SK-N-SH (cell line): ENCODE results near the gene RETSAT. TPM values are rescaled to one million over a fixed set of nuclear protein-coding genes. Genes with fewer than 3 reads are reported as not detected.

Source experiments
- CTCF ChIA-PET: fragments of 300-600, 350-600 bp; formaldehyde crosslinking; extraction: SDS; loops from one replicate; lab custom pipeline; 2021; lab: Yijun Ruan, JAX
- POLR2A ChIA-PET: fragments of 350-600 bp; sonication (Branson Sonifier 250); formaldehyde crosslinking; extraction: SDS; loops from one replicate; lab custom pipeline; 2020; ENCODE audit warnings: antibody characterized with exemption, inconsistent platforms; lab: Yijun Ruan, JAX
- DNase-seq: peaks from one replicate; pipeline ENCODE4 v3.0.0; 2012
- H2AFZ ChIP-seq: fragments of 200-600 bp; sonication (generic); 2 replicates; pipeline ENCODE4 v1.8.1; 2016; ENCODE audit warnings: antibody characterized with exemption, mild to moderate bottlenecking, low read depth
- H3F3A ChIP-seq: fragments of 200-600 bp; sonication (generic); replicated peaks from 2 replicates; pipeline ENCODE3; 2016; ENCODE audit warnings: antibody characterized with exemption, mild to moderate bottlenecking; ENCODE audit not compliant: insufficient read depth
- H3K27ac ChIP-seq, 2 experiments: fragments of 200-500 bp in 1 of 2; fragments of 200-600 bp in 1 of 2; sonication (Bioruptor generic) in 1 of 2; sonication (generic), shearing (Covaris generic) in 1 of 2; 2 replicates each; pipeline versions ENCODE4 v1.5.1 to v1.6.1; 2014 to 2016; ENCODE audit warnings: low read depth in 2 of 2, inconsistent platforms in 1 of 2, low read length in 1 of 2, mild to moderate bottlenecking in 1 of 2, mixed read lengths in 1 of 2
- H3K27me3 ChIP-seq: fragments of 200-600 bp; sonication (generic), shearing (Covaris generic); 2 replicates; pipeline ENCODE4 v1.6.1; 2016; ENCODE audit warnings: mixed run types; ENCODE audit not compliant: insufficient read depth
- H3K36me3 ChIP-seq, 2 experiments: fragments of 200-500 bp in 1 of 2; fragments of 200-600 bp in 1 of 2; sonication (Bioruptor generic) in 1 of 2; sonication (generic) in 1 of 2; replicated peaks in 1 of 2; 2 replicates each; pipeline versions ENCODE3 to v1.5.1; 2014 to 2016; ENCODE audit warnings: low read length in 1 of 2, mild to moderate bottlenecking in 1 of 2; ENCODE audit not compliant: insufficient read depth in 2 of 2, control insufficient read depth in 1 of 2
- H3K4me1 ChIP-seq, 2 experiments: fragments of 200-500 bp in 1 of 2; fragments of 200-600 bp in 1 of 2; sonication (Bioruptor generic) in 1 of 2; sonication (generic), shearing (Covaris generic) in 1 of 2; 2 replicates each; pipeline versions ENCODE4 v1.5.1 to v1.6.1; 2014 to 2016; ENCODE audit warnings: low read depth in 1 of 2, low read length in 1 of 2, mixed run types in 1 of 2; ENCODE audit not compliant: insufficient read depth in 2 of 2, control insufficient read depth in 1 of 2
- H3K4me2 ChIP-seq: fragments of 200-600 bp; sonication (generic), shearing (Covaris generic); 2 replicates; pipeline ENCODE4 v1.6.1; 2017; ENCODE audit warnings: mixed run types
- H3K4me3 ChIP-seq, 2 experiments: fragments of 200-500 bp in 1 of 2; fragments of 200-600 bp in 1 of 2; sonication (Bioruptor generic) in 1 of 2; sonication (generic), shearing (Covaris generic) in 1 of 2; 2 replicates each; pipeline versions ENCODE4 v1.5.1 to v1.8.1; 2014 to 2016; ENCODE audit warnings: low read depth in 2 of 2, inconsistent platforms in 1 of 2, low read length in 1 of 2, mild to moderate bottlenecking in 1 of 2, mixed read lengths in 1 of 2, moderate library complexity in 1 of 2
- H3K79me2 ChIP-seq: fragments of 200-600 bp; sonication (generic); 2 replicates; pipeline ENCODE4 v1.8.1; 2017; ENCODE audit warnings: mild to moderate bottlenecking; ENCODE audit not compliant: insufficient read depth
- H3K9ac ChIP-seq: fragments of 200-600 bp; sonication (generic); 2 replicates; pipeline ENCODE4 v1.6.1; 2017; ENCODE audit warnings: mixed run types
- H3K9me2 ChIP-seq: fragments of 200-600 bp; sonication (generic); 2 replicates; pipeline ENCODE4 v1.6.1; 2017; ENCODE audit warnings: mixed run types
- H3K9me3 ChIP-seq: fragments of 200-600 bp; sonication (generic); 2 replicates; pipeline ENCODE4 v1.6.1; 2017; ENCODE audit warnings: mixed run types, mild to moderate bottlenecking, moderate library complexity
- H4K20me1 ChIP-seq: fragments of 200-600 bp; sonication (generic); 2 replicates; pipeline ENCODE4 v1.6.1; 2017; ENCODE audit warnings: mild to moderate bottlenecking, mixed run types; ENCODE audit not compliant: insufficient read depth
- CHD2 ChIP-seq: fragments of 150-350 bp; IDR thresholded peaks from 2 replicates; pipeline ENCODE4 v1.6.1; 2018; ENCODE audit warnings: low read length; ENCODE audit not compliant: partially characterized antibody
- EP300 ChIP-seq, 2 experiments: IDR thresholded peaks; 2 replicates each; pipeline versions ENCODE4 v1.4.0 to v1.6.1; 2012; ENCODE audit warnings: borderline replicate concordance in 1 of 2, low read depth in 1 of 2, low read length in 1 of 2
- GABPA ChIP-seq: IDR thresholded peaks from 2 replicates; pipeline ENCODE4 v1.4.0; 2012; ENCODE audit warnings: low read depth, mild to moderate bottlenecking
- MXI1 ChIP-seq: IDR thresholded peaks from 2 replicates; pipeline ENCODE4 v1.6.1; 2012; ENCODE audit warnings: mild to moderate bottlenecking, low read depth, low read length, improper control_type of control experiment
- NRF1 ChIP-seq: IDR thresholded peaks from 2 replicates; pipeline ENCODE4 v1.6.1; 2012; ENCODE audit warnings: low read depth, mild to moderate bottlenecking, low read length
- POLR2AphosphoS5 ChIP-seq: IDR thresholded peaks from 2 replicates; pipeline ENCODE4 v1.6.1; 2012; ENCODE audit warnings: low read depth, low read length
- RFX5 ChIP-seq: IDR thresholded peaks from 2 replicates; pipeline ENCODE4 v1.6.1; 2012; ENCODE audit warnings: mild to moderate bottlenecking, improper control_type of control experiment, low read length
- SIN3A ChIP-seq: IDR thresholded peaks from 2 replicates; pipeline ENCODE4 v1.6.1; 2012; ENCODE audit warnings: low read depth, mild to moderate bottlenecking, low read length, moderate library complexity, borderline replicate concordance
- YY1 ChIP-seq: IDR thresholded peaks from 2 replicates; pipeline ENCODE4 v1.4.0; 2012; ENCODE audit warnings: low read depth, mild to moderate bottlenecking
- WGBS: methylation state at CpG from one replicate; pipeline ENCODE4 v1.1.6; 2017; ENCODE audit warnings: low lambda C conversion rate; 5-methylcytosine and 5-hydroxymethylcytosine counted together
- polyA plus RNA-seq, 3 experiments: library from polyadenylated mRNA; depleted of rRNA; stranded (reverse); fragments of >200 nt; gene quantifications; 2 replicates each; pipeline ENCODE4 v1.2.3, GENCODE V29; 2012
- TF ChIP-seq, protein P1 (sequence below): fragments of 150-350 bp; IDR thresholded peaks from 2 replicates; pipeline ENCODE4 v1.6.1; 2017; ENCODE audit warnings: antibody characterized with exemption, low read length, low read depth, borderline replicate concordance
- TF ChIP-seq, protein P2 (sequence below): IDR thresholded peaks from 2 replicates; pipeline ENCODE4 v1.6.1; 2012; ENCODE audit warnings: mild to moderate bottlenecking, low read depth, low read length, moderate library complexity
- TF ChIP-seq, protein P3 (sequence below): IDR thresholded peaks from 2 replicates; pipeline ENCODE4 v1.4.0; 2012; ENCODE audit warnings: low read depth, borderline replicate concordance
- TF ChIP-seq, protein P4 (sequence below): IDR thresholded peaks from 2 replicates; pipeline ENCODE4 v1.4.0; 2012; ENCODE audit warnings: low read depth, borderline replicate concordance

The RETSAT gene
- polyA plus RNA-seq, 1 of the 3 experiments (the other 2 are of a cell fraction) = 28.0 TPM

DNA sequence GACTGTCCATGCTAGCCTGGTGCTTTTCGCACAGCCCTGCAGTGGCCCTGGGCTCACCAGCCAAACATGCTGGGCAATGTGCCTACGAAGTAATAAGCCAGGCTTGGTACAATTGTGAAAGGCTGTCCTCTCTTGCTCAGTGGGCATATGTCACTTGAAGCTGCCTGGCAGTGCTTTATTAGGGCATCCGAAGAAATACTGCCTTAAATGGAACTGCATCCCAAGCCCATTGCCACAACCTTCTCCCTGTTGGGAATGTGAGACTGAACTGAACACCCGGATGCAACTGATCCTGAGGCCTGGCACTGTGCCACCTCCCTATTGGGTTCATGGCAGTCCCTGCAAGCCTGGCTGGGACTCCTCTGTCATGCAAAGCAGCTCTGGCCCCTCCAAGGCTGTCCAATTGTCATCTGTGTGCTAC lies 39.9 kb upstream of the RETSAT start:
- H3K4me2 ChIP-seq = no peak overlapping the region
- WGBS = 83% methylated on average over 3 of the region's 4 CpGs
- CTCF ChIA-PET = interaction anchor here (1.2 to 6.0 kb wide), 3 partner anchors 25 to 162 kb away, joined by 3 to 44 read pairs (median 8); partner anchors contain the start of gene SH2D6

More for the DNA sequence above, 39.9 kb upstream of the RETSAT start:
- DNase-seq = no peak
- Histone ChIP-seq H3K9me3 (no peaks in the 10 kb centered on the region), H3K4me3 (no peak overlapping the region), H3F3A (no peaks in the 10 kb centered on the region), H3K9ac (no peak overlapping the region), H4K20me1 (no peaks in the 10 kb centered on the region), H2AFZ (no peak overlapping the region), H3K27ac (no peak overlapping the region), H3K4me1 (peaks cover 0 to 23% of the 10 kb centered on the region in 2 experiments; a peak in 1 of 4 replicates), H3K79me2 (no peaks in the 10 kb centered on the region), H3K27me3 (no peaks in the 10 kb centered on the region), H3K9me2 (no peaks in the 10 kb centered on the region), H3K36me3 (no peaks in the 10 kb centered on the region)
- POLR2A ChIA-PET = interaction anchor here (0.6 to 1.0 kb wide), 2 partner anchors 19 to 24 kb away, joined by 3 read pairs; partner anchors contain the start of gene SH2D6
- TF ChIP-seq MXI1 (no peak), SIN3A (no peak), POLR2AphosphoS5 (no peak), EP300 (IDR thresholded peaks at IDR 0.05; ENCODE audit: borderline replicate concordance in 1 of 2, low read depth in 1 of 2, low read length in 1 of 2) (no peak), CHD2 (no peak), GABPA (no peak), NRF1 (no peak), YY1 (no peak), RFX5 (no peak)
- TF ChIP-seq, protein P1, sequence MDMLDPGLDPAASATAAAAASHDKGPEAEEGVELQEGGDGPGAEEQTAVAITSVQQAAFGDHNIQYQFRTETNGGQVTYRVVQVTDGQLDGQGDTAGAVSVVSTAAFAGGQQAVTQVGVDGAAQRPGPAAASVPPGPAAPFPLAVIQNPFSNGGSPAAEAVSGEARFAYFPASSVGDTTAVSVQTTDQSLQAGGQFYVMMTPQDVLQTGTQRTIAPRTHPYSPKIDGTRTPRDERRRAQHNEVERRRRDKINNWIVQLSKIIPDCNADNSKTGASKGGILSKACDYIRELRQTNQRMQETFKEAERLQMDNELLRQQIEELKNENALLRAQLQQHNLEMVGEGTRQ = no peak
- TF ChIP-seq, protein P2, sequence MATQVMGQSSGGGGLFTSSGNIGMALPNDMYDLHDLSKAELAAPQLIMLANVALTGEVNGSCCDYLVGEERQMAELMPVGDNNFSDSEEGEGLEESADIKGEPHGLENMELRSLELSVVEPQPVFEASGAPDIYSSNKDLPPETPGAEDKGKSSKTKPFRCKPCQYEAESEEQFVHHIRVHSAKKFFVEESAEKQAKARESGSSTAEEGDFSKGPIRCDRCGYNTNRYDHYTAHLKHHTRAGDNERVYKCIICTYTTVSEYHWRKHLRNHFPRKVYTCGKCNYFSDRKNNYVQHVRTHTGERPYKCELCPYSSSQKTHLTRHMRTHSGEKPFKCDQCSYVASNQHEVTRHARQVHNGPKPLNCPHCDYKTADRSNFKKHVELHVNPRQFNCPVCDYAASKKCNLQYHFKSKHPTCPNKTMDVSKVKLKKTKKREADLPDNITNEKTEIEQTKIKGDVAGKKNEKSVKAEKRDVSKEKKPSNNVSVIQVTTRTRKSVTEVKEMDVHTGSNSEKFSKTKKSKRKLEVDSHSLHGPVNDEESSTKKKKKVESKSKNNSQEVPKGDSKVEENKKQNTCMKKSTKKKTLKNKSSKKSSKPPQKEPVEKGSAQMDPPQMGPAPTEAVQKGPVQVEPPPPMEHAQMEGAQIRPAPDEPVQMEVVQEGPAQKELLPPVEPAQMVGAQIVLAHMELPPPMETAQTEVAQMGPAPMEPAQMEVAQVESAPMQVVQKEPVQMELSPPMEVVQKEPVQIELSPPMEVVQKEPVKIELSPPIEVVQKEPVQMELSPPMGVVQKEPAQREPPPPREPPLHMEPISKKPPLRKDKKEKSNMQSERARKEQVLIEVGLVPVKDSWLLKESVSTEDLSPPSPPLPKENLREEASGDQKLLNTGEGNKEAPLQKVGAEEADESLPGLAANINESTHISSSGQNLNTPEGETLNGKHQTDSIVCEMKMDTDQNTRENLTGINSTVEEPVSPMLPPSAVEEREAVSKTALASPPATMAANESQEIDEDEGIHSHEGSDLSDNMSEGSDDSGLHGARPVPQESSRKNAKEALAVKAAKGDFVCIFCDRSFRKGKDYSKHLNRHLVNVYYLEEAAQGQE = no peak
- TF ChIP-seq, protein P3, sequence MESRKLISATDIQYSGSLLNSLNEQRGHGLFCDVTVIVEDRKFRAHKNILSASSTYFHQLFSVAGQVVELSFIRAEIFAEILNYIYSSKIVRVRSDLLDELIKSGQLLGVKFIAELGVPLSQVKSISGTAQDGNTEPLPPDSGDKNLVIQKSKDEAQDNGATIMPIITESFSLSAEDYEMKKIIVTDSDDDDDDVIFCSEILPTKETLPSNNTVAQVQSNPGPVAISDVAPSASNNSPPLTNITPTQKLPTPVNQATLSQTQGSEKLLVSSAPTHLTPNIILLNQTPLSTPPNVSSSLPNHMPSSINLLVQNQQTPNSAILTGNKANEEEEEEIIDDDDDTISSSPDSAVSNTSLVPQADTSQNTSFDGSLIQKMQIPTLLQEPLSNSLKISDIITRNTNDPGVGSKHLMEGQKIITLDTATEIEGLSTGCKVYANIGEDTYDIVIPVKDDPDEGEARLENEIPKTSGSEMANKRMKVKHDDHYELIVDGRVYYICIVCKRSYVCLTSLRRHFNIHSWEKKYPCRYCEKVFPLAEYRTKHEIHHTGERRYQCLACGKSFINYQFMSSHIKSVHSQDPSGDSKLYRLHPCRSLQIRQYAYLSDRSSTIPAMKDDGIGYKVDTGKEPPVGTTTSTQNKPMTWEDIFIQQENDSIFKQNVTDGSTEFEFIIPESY = no peak
- TF ChIP-seq, protein P4, sequence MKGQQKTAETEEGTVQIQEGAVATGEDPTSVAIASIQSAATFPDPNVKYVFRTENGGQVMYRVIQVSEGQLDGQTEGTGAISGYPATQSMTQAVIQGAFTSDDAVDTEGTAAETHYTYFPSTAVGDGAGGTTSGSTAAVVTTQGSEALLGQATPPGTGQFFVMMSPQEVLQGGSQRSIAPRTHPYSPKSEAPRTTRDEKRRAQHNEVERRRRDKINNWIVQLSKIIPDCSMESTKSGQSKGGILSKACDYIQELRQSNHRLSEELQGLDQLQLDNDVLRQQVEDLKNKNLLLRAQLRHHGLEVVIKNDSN = no peak
